Measurements from ENCODE around the gene ATP8A2. TPM values are rescaled to one million over a fixed set of nuclear protein-coding genes. Genes with fewer than 3 reads are reported as not detected.

ATP8A2 gene
- total RNA-seq, 3 donors from 2014 or later (not counting 1 experiment from before 2014, with no cell fraction given) = 0.43 to 0.68 (median 0.59) TPM

DNA sequence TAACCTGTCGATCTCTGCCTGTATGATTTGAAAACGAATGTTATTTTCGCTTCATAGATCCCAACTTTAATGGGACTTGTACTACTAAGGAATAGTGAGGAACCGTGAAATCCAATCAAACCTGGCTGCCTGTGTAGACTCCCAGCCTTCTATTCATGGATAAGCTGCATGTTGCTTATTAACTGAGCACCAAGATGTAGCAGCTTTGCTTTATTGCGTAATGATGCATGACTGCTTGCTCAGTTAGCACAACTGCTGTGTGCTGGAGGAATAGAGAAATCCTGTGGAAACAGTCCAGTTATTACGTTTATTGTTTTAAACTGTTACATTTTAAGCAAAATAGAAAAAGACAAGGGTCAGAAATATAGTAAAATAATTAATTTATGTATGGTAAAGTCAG is 571.9 kb downstream of the ATP8A2 start:
- no peaks in the 10 kb centered on the region for H3K27me3 ChIP-seq (ENCODE audit: control insufficient read depth, insufficient read depth, low read length)
- no peaks in the 10 kb centered on the region for H3K4me1 ChIP-seq (ENCODE audit: control insufficient read depth, insufficient read depth, low read length)
- H3K4me1 Mint-ChIP-seq = peaks cover 0 to 5% of the 10 kb centered on the region in 2 donors
- peaks cover 2% of the 10 kb centered on the region for H3K9me3 ChIP-seq (ENCODE audit: control insufficient read depth, insufficient read depth, low read length)
- ATAC-seq = no peak
- intact Hi-C loops (cut with micrococcal nuclease) = no loop called here
- no peak overlapping the region for H3K27ac Mint-ChIP-seq
- H3K36me3 Mint-ChIP-seq = no peaks in the 10 kb centered on the region
- TF ChIP-seq, protein P1, sequence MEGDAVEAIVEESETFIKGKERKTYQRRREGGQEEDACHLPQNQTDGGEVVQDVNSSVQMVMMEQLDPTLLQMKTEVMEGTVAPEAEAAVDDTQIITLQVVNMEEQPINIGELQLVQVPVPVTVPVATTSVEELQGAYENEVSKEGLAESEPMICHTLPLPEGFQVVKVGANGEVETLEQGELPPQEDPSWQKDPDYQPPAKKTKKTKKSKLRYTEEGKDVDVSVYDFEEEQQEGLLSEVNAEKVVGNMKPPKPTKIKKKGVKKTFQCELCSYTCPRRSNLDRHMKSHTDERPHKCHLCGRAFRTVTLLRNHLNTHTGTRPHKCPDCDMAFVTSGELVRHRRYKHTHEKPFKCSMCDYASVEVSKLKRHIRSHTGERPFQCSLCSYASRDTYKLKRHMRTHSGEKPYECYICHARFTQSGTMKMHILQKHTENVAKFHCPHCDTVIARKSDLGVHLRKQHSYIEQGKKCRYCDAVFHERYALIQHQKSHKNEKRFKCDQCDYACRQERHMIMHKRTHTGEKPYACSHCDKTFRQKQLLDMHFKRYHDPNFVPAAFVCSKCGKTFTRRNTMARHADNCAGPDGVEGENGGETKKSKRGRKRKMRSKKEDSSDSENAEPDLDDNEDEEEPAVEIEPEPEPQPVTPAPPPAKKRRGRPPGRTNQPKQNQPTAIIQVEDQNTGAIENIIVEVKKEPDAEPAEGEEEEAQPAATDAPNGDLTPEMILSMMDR (IDR thresholded peaks at IDR 0.05) = no peak
- H3K27me3 Mint-ChIP-seq (ENCODE audit: low read depth in 2 of 2) = peaks cover 22 to 42% of the 10 kb centered on the region in 2 donors
- no peak overlapping the region for H3K4me3 ChIP-seq (ENCODE audit: low read length)
- WGBS (ENCODE audit: insufficient coverage) = 92% methylated on average over 6 of the region's 6 CpGs
- DNase-seq = no peak
- H3K9me3 Mint-ChIP-seq = no peaks in the 10 kb centered on the region
- H3K27ac ChIP-seq (ENCODE audit: low read length) = no peak overlapping the region
- no peak overlapping the region for H3K4me3 Mint-ChIP-seq
- no peaks in the 10 kb centered on the region for H3K36me3 ChIP-seq (ENCODE audit: control insufficient read depth, insufficient read depth, low read length)

DNA sequence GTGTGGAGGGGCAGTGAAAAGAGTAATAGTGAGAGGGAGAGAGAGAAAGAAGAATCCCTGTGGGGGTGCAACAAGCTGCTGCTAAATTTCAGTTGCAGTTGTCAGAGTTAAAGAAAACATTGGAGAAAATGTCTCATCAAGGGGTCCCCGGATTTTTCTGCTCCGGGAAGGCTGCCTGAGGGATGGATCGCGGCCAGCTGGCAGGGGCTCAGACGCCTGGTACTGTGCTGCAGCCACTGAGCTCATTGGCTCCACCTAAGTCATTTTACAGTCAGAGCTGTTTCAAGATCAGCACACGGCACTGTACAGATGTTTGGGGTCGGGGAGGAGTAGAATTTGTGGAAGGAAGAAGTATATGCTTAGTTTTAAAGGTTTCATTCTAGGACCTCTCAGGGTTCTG is 573.8 kb downstream of the ATP8A2 start:
- no peak overlapping the region for H3K27ac Mint-ChIP-seq
- H3K4me3 ChIP-seq (ENCODE audit: low read length) = no peak overlapping the region
- H3K4me1 Mint-ChIP-seq = peaks cover 0 to under 1% of the 10 kb centered on the region in 2 donors
- H3K27me3 ChIP-seq (ENCODE audit: control insufficient read depth, insufficient read depth, low read length) = no peaks in the 10 kb centered on the region
- peaks cover 3% of the 10 kb centered on the region for H3K9me3 ChIP-seq (ENCODE audit: control insufficient read depth, insufficient read depth, low read length)
- no peaks in the 10 kb centered on the region for H3K9me3 Mint-ChIP-seq
- ATAC-seq (no peak), DNase-seq (no peak)
- no peak overlapping the region for H3K4me3 Mint-ChIP-seq
- H3K27ac ChIP-seq (ENCODE audit: low read length) = no peak overlapping the region
- TF ChIP-seq, protein P1 (IDR thresholded peaks at IDR 0.05) = no peak
- intact Hi-C loops (cut with micrococcal nuclease) = no loop called here
- 84% methylated on average over 7 of the region's 7 CpGs for WGBS (ENCODE audit: insufficient coverage)
- H3K27me3 Mint-ChIP-seq (ENCODE audit: low read depth in 2 of 2) = peaks cover 9 to 29% of the 10 kb centered on the region in 2 donors
- H3K36me3 ChIP-seq (ENCODE audit: control insufficient read depth, insufficient read depth, low read length) = no peaks in the 10 kb centered on the region
- H3K4me1 ChIP-seq (ENCODE audit: control insufficient read depth, insufficient read depth, low read length) = no peaks in the 10 kb centered on the region
- no peaks in the 10 kb centered on the region for H3K36me3 Mint-ChIP-seq

DNA sequence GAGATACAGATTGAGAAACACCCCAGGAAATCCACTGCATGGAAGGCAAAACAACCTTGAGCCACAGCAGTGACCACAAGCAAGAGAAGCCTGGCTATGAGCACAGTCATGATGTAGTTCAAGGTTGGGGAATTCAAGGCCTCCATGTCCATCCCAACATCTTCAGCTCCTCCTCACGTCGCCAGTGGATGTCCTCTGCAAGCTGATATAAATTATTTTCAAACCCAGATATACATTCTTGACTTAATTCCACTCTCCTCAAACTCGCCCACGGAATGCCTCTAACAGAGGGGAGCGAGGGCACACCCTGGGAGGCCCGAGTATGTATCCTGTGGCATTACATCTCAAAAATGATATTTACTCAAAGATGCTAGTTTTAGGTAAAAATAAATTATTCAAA is 574.5 kb downstream of the ATP8A2 start:
- no peaks in the 10 kb centered on the region for H3K4me1 Mint-ChIP-seq
- no peak overlapping the region for H3K4me3 ChIP-seq (ENCODE audit: low read length)
- 95% methylated on average over 6 of the region's 6 CpGs for WGBS (ENCODE audit: insufficient coverage)
- no peak overlapping the region for H3K4me3 Mint-ChIP-seq
- TF ChIP-seq, protein P1 (IDR thresholded peaks at IDR 0.05) = no peak
- peaks cover 6 to 22% of the 10 kb centered on the region in 2 donors for H3K27me3 Mint-ChIP-seq (ENCODE audit: low read depth in 2 of 2)
- peaks cover 3% of the 10 kb centered on the region for H3K9me3 ChIP-seq (ENCODE audit: control insufficient read depth, insufficient read depth, low read length)
- H3K36me3 ChIP-seq (ENCODE audit: control insufficient read depth, insufficient read depth, low read length) = no peaks in the 10 kb centered on the region
- H3K9me3 Mint-ChIP-seq = no peaks in the 10 kb centered on the region
- no peak overlapping the region for H3K27ac Mint-ChIP-seq
- DNase-seq = no peak
- H3K4me1 ChIP-seq (ENCODE audit: control insufficient read depth, insufficient read depth, low read length) = no peaks in the 10 kb centered on the region
- no peaks in the 10 kb centered on the region for H3K36me3 Mint-ChIP-seq
- no peak for ATAC-seq
- intact Hi-C loops (cut with micrococcal nuclease) = no loop called here
- H3K27ac ChIP-seq (ENCODE audit: low read length) = no peak overlapping the region
- no peaks in the 10 kb centered on the region for H3K27me3 ChIP-seq (ENCODE audit: control insufficient read depth, insufficient read depth, low read length)

DNA sequence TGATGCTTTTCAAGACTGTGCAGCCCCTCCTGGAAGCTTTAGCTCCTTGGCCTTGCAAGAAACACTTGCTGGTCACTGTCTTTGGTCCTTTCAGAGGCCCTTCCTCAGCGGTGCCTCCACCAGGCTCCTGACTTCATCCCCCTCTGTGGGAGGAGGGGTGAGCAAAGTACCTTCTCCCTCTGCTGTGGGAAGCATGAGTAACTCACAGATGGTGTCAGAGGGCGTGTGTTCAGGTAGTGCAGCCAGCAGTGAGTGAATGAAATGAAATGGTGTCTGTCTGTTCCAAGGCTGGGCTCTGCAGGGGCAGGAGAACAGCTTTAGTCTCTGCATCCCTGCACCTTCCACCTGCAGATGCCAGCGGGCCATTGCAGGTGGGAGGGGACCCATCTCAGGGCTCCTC is 577.1 kb downstream of the ATP8A2 start:
- Mint-ChIP-seq H3K27ac (no peak overlapping the region), H3K9me3 (no peaks in the 10 kb centered on the region), H3K36me3 (no peaks in the 10 kb centered on the region), H3K4me3 (no peak overlapping the region), H3K4me1 (no peaks in the 10 kb centered on the region), H3K27me3 (ENCODE audit: low read depth in 2 of 2) (peaks cover 0 to 8% of the 10 kb centered on the region in 2 donors)
- WGBS (ENCODE audit: insufficient coverage) = 86% methylated on average over 3 of the region's 3 CpGs
- H3K27ac ChIP-seq (ENCODE audit: low read length) = no peak overlapping the region
- no peaks in the 10 kb centered on the region for H3K27me3 ChIP-seq (ENCODE audit: control insufficient read depth, insufficient read depth, low read length)
- DNase-seq = no peak
- peaks cover 1% of the 10 kb centered on the region for H3K4me1 ChIP-seq (ENCODE audit: control insufficient read depth, insufficient read depth, low read length)
- no peaks in the 10 kb centered on the region for H3K36me3 ChIP-seq (ENCODE audit: control insufficient read depth, insufficient read depth, low read length)
- no peak for ATAC-seq
- peaks cover 3% of the 10 kb centered on the region for H3K9me3 ChIP-seq (ENCODE audit: control insufficient read depth, insufficient read depth, low read length)
- H3K4me3 ChIP-seq (ENCODE audit: low read length) = no peak overlapping the region
- TF ChIP-seq, protein P1 (IDR thresholded peaks at IDR 0.05) = no peak
- intact Hi-C loops (cut with micrococcal nuclease) = no loop called here

Data from natural killer cell (primary cell).